Left lung (tissue), 10 donors: Measurements from ENCODE around the gene CMSS1. TPM values are rescaled to one million over a fixed set of nuclear protein-coding genes. Genes with fewer than 3 reads are reported as not detected.

Experiments
- ATAC-seq: fragments of 200-7000 bp; cut with Tn5 transposase; one replicate; pipeline ENCODE4 v1.9.1; 2020; ENCODE audit warnings: moderate library complexity
- DNase-seq, 4 donors: peaks; one replicate each; pipeline ENCODE4 v3.0.0-alpha.2; 2013 to 2020
- H3K27ac ChIP-seq, 2 donors: fragments of 200-600 bp; sonication (generic) in 1 of 2; one replicate each; pipeline versions ENCODE4 v1.5.0 to v1.8.0; 2020 to 2021
- H3K27me3 ChIP-seq, 2 donors: fragments of 200-600 bp; sonication (generic) in 1 of 2; one replicate each; pipeline versions ENCODE4 v1.5.0 to v1.8.0; 2020 to 2021
- H3K36me3 ChIP-seq, 2 donors: fragments of 200-600 bp; sonication (generic) in 1 of 2; one replicate each; pipeline versions ENCODE4 v1.5.0 to v1.8.0; 2020 to 2021
- H3K4me1 ChIP-seq, 2 donors: fragments of 200-600 bp; one replicate each; pipeline ENCODE4 v1.8.0; 2021
- H3K4me3 ChIP-seq, 2 donors: fragments of 200-600 bp; sonication (generic) in 1 of 2; one replicate each; pipeline versions ENCODE4 v1.5.0 to v1.8.0; 2020 to 2021; ENCODE audit warnings: mild to moderate bottlenecking in 1 of 2
- H3K9me3 ChIP-seq, 2 donors: fragments of 200-600 bp; sonication (generic) in 1 of 2; one replicate each; pipeline versions ENCODE4 v1.5.0 to v1.8.0; 2020 to 2021
- CTCF ChIP-seq, 2 donors: fragments of 200-600 bp; sonication (generic) in 1 of 2; IDR thresholded peaks; one replicate each; pipeline versions ENCODE4 v1.5.0 to v1.8.0; 2021; ENCODE audit warnings: antibody characterized with exemption in 2 of 2
- intact Hi-C, 2 donors: fragments of 100-400 bp; cut with DNase I; formaldehyde crosslinking; loops; one replicate each; pipeline versions ENCODE4 v1.11.2 to v1.14.2; 2022
- polyA plus RNA-seq, 6 donors: library from polyadenylated mRNA; unstranded; fragments of 120-200 nt; gene quantifications; one replicate each; pipeline ENCODE4 v1.2.1, GENCODE V29; 2013; ENCODE audit not compliant: insufficient read length in 6 of 6
- total RNA-seq, 2 donors: library from RNA; stranded (reverse); fragmentation: NEBNext Ultra II Directional; extraction: Animal tissue kit (Norgen Biotek cat#: 25700); gene quantifications; one replicate each; pipeline ENCODE4 v1.2.1, GENCODE V29; 2021
- donor health status: DM: no; HTN: yes; CAD: no.
- donor health status: DM: no; HTN: no; CAD: no.

The CMSS1 gene
- total and polyA plus RNA-seq, 8 donors = 13.4 to 51.0 (median 41.8) TPM

GRCh38 chr3:100155590-100155989 is 337.9 kb downstream of the CMSS1 start:
- no peak overlapping the region for H3K4me3 ChIP-seq
- peaks cover 0 to 19% of the 10 kb centered on the region in 2 donors for H3K9me3 ChIP-seq
- intact Hi-C loops = no loop called here
- H3K36me3 ChIP-seq = peaks cover 0 to 9% of the 10 kb centered on the region in 2 donors
- no peak overlapping the region for H3K27ac ChIP-seq
- H3K4me1 ChIP-seq = no peaks in the 10 kb centered on the region
- no peaks in the 10 kb centered on the region for H3K27me3 ChIP-seq
- no peak for DNase-seq
- no peak for TF ChIP-seq CTCF (IDR thresholded peaks at IDR 0.05)
- no peak for ATAC-seq

GRCh38 chr3:100157685-100158084 is 340.0 kb downstream of the CMSS1 start:
- H3K36me3 ChIP-seq = peaks cover 0 to 14% of the 10 kb centered on the region in 2 donors
- TF ChIP-seq CTCF (IDR thresholded peaks at IDR 0.05) = no peak
- ATAC-seq (no peak), DNase-seq (no peak)
- intact Hi-C loops = no loop called here
- no peaks in the 10 kb centered on the region for H3K4me1 ChIP-seq
- no peaks in the 10 kb centered on the region for H3K27me3 ChIP-seq
- no peak overlapping the region for H3K4me3 ChIP-seq
- peaks cover 0 to 19% of the 10 kb centered on the region in 2 donors for H3K9me3 ChIP-seq
- H3K27ac ChIP-seq = no peak overlapping the region

GRCh38 chr3:100158918-100159330 is 341.3 kb downstream of the CMSS1 start:
- no peaks in the 10 kb centered on the region for H3K27me3 ChIP-seq
- no peak for TF ChIP-seq CTCF (IDR thresholded peaks at IDR 0.05)
- H3K4me1 ChIP-seq = no peaks in the 10 kb centered on the region
- no peak for ATAC-seq
- H3K4me3 ChIP-seq = no peak overlapping the region
- H3K27ac ChIP-seq = no peak overlapping the region
- DNase-seq = no peak
- intact Hi-C loops = no loop called here
- H3K36me3 ChIP-seq = peaks cover 0 to 14% of the 10 kb centered on the region in 2 donors
- peaks cover 0 to 19% of the 10 kb centered on the region in 2 donors for H3K9me3 ChIP-seq

GRCh38 chr3:100159331-100160153 is 341.9 kb downstream of the CMSS1 start:
- ATAC-seq (no peak), DNase-seq (no peak)
- Histone ChIP-seq H3K4me1 (no peaks in the 10 kb centered on the region), H3K4me3 (no peak overlapping the region), H3K36me3 (peaks cover 0 to 14% of the 10 kb centered on the region in 2 donors), H3K27ac (peak overlapping the region in 1 of 2 donors; percentile 50), H3K9me3 (peaks cover 0 to 19% of the 10 kb centered on the region in 2 donors), H3K27me3 (no peaks in the 10 kb centered on the region)
- no peak for TF ChIP-seq CTCF (IDR thresholded peaks at IDR 0.05)
- intact Hi-C loops = loop anchor here in 1 of 2 donors (10.0 kb wide), 1 partner anchor 95 kb away; no protein-coding TSS in a partner anchor

GRCh38 chr3:100160521-100160920 is 342.9 kb downstream of the CMSS1 start:
- intact Hi-C loops = loop anchor here in 1 of 2 donors (10.0 kb wide), 1 partner anchor 94 kb away; no protein-coding TSS in a partner anchor
- no peak for TF ChIP-seq CTCF (IDR thresholded peaks at IDR 0.05)
- Histone ChIP-seq H3K27me3 (no peaks in the 10 kb centered on the region), H3K36me3 (peaks cover 0 to 10% of the 10 kb centered on the region in 2 donors), H3K27ac (peak overlapping the region in 1 of 2 donors; percentile 50), H3K9me3 (peaks cover 0 to 10% of the 10 kb centered on the region in 2 donors), H3K4me3 (no peak overlapping the region), H3K4me1 (no peaks in the 10 kb centered on the region)
- DNase-seq (no peak), ATAC-seq (no peak)
